Esophagus muscularis mucosa (tissue), 4 donors: ENCODE results near the gene CFLAR. TPM values are rescaled to one million over a fixed set of nuclear protein-coding genes. Genes with fewer than 3 reads are reported as not detected.

Experiments used
- DNase-seq: peaks from one replicate; pipeline ENCODE4 v3.0.0-alpha.2; 2017; ENCODE audit errors: extremely low spot score
- H3K27ac ChIP-seq, 4 donors: fragments of 200-600 bp; sonication (generic); replicated peaks in 1 of 4; 1 replicate in 3 of 4; 2 replicates in 1 of 4; pipeline ENCODE4 v1.5.1; 2016 to 2019; ENCODE audit warnings: mild to moderate bottlenecking in 1 of 4
- H3K27me3 ChIP-seq, 4 donors: fragments of 200-600 bp; sonication (generic); one replicate each; pipeline versions ENCODE4 v1.5.1 to v1.6.0; 2016 to 2019
- H3K36me3 ChIP-seq, 4 donors: fragments of 200-600 bp; sonication (generic); one replicate each; pipeline ENCODE4 v1.5.1; 2016 to 2019
- H3K4me1 ChIP-seq, 4 donors: fragments of 200-600 bp; sonication (generic); one replicate each; pipeline ENCODE4 v1.5.1; 2016 to 2019
- H3K4me3 ChIP-seq, 4 donors: fragments of 200-600 bp; sonication (generic); 1 replicate in 2 of 4; 2 replicates in 2 of 4; pipeline ENCODE4 v1.5.1; 2016 to 2019; ENCODE audit warnings: mild to moderate bottlenecking in 4 of 4, moderate library complexity in 1 of 4
- H3K9me3 ChIP-seq, 4 donors: fragments of 200-600 bp; sonication (generic); 1 replicate in 3 of 4; 2 replicates in 1 of 4; pipeline ENCODE4 v1.5.1; 2016 to 2019
- CTCF ChIP-seq, 3 experiments: fragments of 200-600 bp in 2 of 3; fragments of 450-650 bp in 1 of 3; sonication (generic) in 2 of 3; IDR thresholded peaks; one replicate each; pipeline ENCODE4 v1.5.1; 2017 to 2019; ENCODE audit warnings: antibody characterized with exemption in 3 of 3, mild to moderate bottlenecking in 2 of 3, moderate library complexity in 1 of 3
- EP300 ChIP-seq: sonication (generic); formaldehyde crosslinking; IDR thresholded peaks from one replicate; pipeline ENCODE4 v1.6.1; 2017; ENCODE audit warnings: antibody characterized with exemption
- POLR2A ChIP-seq: fragments of 450-650 bp; IDR thresholded peaks from one replicate; pipeline ENCODE4 v1.6.1; 2017; ENCODE audit warnings: antibody characterized with exemption, moderate library complexity, mild to moderate bottlenecking, low read depth
- POLR2AphosphoS5 ChIP-seq, 2 donors: sonication (generic); formaldehyde crosslinking; IDR thresholded peaks; one replicate each; pipeline ENCODE4 v1.6.1; 2017; ENCODE audit warnings: antibody characterized with exemption in 2 of 2
- WGBS: methylation state at CpG from one replicate; pipeline ENCODE4 v1.1.5; 2018; 5-methylcytosine and 5-hydroxymethylcytosine counted together
- intact Hi-C: fragments of 100-400 bp; cut with DNase I; formaldehyde crosslinking; loops from one replicate; pipeline ENCODE4 v1.15.1; 2023
- total RNA-seq, 4 donors: library from RNA; depleted of rRNA; stranded (reverse); fragments of >200 nt; gene quantifications; one replicate each; pipeline versions ENCODE4 v1.1.0 to v1.2.1, GENCODE V29; 2016

The CFLAR gene
- total RNA-seq, 4 donors from 2014 or later = 137 to 236 (median 202) TPM

DNA sequence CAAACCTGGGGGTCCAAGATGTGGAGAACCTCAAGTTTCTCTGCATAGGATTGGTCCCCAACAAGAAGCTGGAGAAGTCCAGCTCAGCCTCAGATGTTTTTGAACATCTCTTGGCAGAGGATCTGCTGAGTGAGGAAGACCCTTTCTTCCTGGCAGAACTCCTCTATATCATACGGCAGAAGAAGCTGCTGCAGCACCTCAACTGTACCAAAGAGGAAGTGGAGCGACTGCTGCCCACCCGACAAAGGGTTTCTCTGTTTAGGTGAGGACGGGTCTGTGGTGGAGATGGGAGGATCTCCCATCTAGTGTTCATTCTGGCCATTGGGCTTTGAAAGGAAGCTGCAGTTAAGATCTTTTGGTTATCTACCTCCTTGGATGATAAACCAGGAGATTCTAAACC lies 69.9 kb downstream of the CFLAR start:
- Histone ChIP-seq H3K27me3 (no peaks in the 10 kb centered on the region), H3K9me3 (no peaks in the 10 kb centered on the region), H3K36me3 (peaks cover 0 to 7% (median 0%) of the 10 kb centered on the region in 4 donors), H3K4me1 (peaks cover 0 to 1% (median 0%) of the 10 kb centered on the region in 4 donors), H3K27ac (peak overlapping the region in 1 of 4 donors; percentile 9), H3K4me3 (peak overlapping the region in 1 of 4 donors; percentile 10)
- TF ChIP-seq POLR2A (no peak), CTCF (IDR thresholded peaks at IDR 0.05) (no peak), POLR2AphosphoS5 (IDR thresholded peaks at IDR 0.05) (no peak), EP300 (no peak)
- 83% methylated on average over 2 of the region's 4 CpGs for WGBS
- intact Hi-C loops = no loop called here
- DNase-seq = no peak

- 78% methylated on average over 5 of the region's 5 CpGs for WGBS
- H3K27ac ChIP-seq = no peak overlapping the region
- H3K4me3 ChIP-seq = no peak overlapping the region
- no peak for TF ChIP-seq POLR2A
- no peak for TF ChIP-seq EP300
- TF ChIP-seq CTCF (IDR thresholded peaks at IDR 0.05) = no peak
- TF ChIP-seq POLR2AphosphoS5 (IDR thresholded peaks at IDR 0.05) = no peak
- DNase-seq = no peak
- no peaks in the 10 kb centered on the region for H3K27me3 ChIP-seq
- intact Hi-C loops = no loop called here
- peaks cover 0 to 4% (median 0%) of the 10 kb centered on the region in 4 donors for H3K4me1 ChIP-seq
- H3K9me3 ChIP-seq = no peaks in the 10 kb centered on the region
- H3K36me3 ChIP-seq = peaks cover 0 to 7% (median 0%) of the 10 kb centered on the region in 4 donors
These were observed 71.0 kb downstream of the CFLAR start for GRCh38 chr2:201186982-201187381.

DNA sequence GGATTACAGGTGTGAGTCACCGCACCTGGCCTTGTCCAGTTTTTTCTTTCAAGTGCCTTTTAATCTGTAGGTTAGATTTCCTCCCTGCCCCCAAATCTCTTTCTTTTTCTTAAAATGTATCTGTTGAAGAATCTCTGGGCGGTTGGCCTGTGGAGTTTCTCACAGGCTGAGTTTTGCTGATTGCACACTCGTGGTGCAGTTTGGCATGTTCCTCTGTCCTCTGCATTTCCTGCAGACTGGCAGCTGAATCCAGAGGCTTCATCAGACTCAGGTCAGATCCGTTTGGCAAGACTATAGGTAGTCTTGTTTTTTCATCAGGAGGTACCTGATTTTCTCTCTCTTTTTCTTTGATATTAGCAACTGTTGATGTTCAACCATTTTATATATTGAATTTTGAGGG lies 72.5 kb downstream of the CFLAR start:
- Histone ChIP-seq H3K36me3 (peaks cover 0 to 15% (median 0%) of the 10 kb centered on the region in 4 donors), H3K27me3 (no peaks in the 10 kb centered on the region), H3K27ac (no peak overlapping the region), H3K4me1 (peaks cover 0 to 6% (median 2%) of the 10 kb centered on the region in 4 donors), H3K9me3 (no peaks in the 10 kb centered on the region), H3K4me3 (no peak overlapping the region)
- intact Hi-C loops = no loop called here
- 94% methylated on average over 4 of the region's 4 CpGs for WGBS
- DNase-seq = no peak
- TF ChIP-seq EP300 = no peak
- no peak for TF ChIP-seq POLR2AphosphoS5 (IDR thresholded peaks at IDR 0.05)
- TF ChIP-seq POLR2A = no peak
- no peak for TF ChIP-seq CTCF (IDR thresholded peaks at IDR 0.05)

GRCh38 chr2:201191132-201191875 lies 75.3 kb downstream of the CFLAR start:
- H3K9me3 ChIP-seq = no peaks in the 10 kb centered on the region
- H3K4me3 ChIP-seq = no peak overlapping the region
- intact Hi-C loops = no loop called here
- TF ChIP-seq POLR2AphosphoS5 (IDR thresholded peaks at IDR 0.05) (peak; percentile 10 to 23), EP300 (no peak)
- WGBS = 47% methylated on average over 4 of the region's 4 CpGs
- H3K36me3 ChIP-seq = peaks cover 0 to 21% (median 0%) of the 10 kb centered on the region in 4 donors
- H3K27ac ChIP-seq = peak overlapping the region in 2 of 4 donors; percentile 29 to 45
- H3K4me1 ChIP-seq = peaks cover 0 to 6% (median 2%) of the 10 kb centered on the region in 4 donors
- H3K27me3 ChIP-seq = no peaks in the 10 kb centered on the region
- no peak for DNase-seq

GRCh38 chr2:201194097-201194496 lies 78.1 kb downstream of the CFLAR start:
- Histone ChIP-seq H3K36me3 (peaks cover 0 to 31% (median 0%) of the 10 kb centered on the region in 4 donors), H3K4me1 (peaks cover 0 to 6% (median 2%) of the 10 kb centered on the region in 4 donors), H3K4me3 (no peak overlapping the region), H3K27me3 (no peaks in the 10 kb centered on the region), H3K27ac (no peak overlapping the region), H3K9me3 (no peaks in the 10 kb centered on the region)
- TF ChIP-seq POLR2A (no peak), EP300 (no peak), POLR2AphosphoS5 (IDR thresholded peaks at IDR 0.05) (no peak), CTCF (IDR thresholded peaks at IDR 0.05) (no peak)
- intact Hi-C loops = no loop called here
- 63% methylated on average over 3 of the region's 3 CpGs for WGBS
- DNase-seq = no peak
